Measurements from ENCODE around the gene KCNA3.

KCNA3 gene

GRCh38 chr1:110627764-110628163 is 47.0 kb downstream of the KCNA3 start:
- TF ChIP-seq CTCF (IDR thresholded peaks at IDR 0.05; ENCODE audit: low read depth, low read length) = no peak

GRCh38 chr1:110626889-110627288 is 47.9 kb downstream of the KCNA3 start:
- TF ChIP-seq CTCF (IDR thresholded peaks at IDR 0.05; ENCODE audit: low read depth, low read length) = no peak
- no peak overlapping the region for H3K4me3 ChIP-seq (ENCODE audit: low read depth, low read length)

More at GRCh38 chr1:110627764-110628163, 47.0 kb downstream of the KCNA3 start:
- H3K4me3 ChIP-seq (ENCODE audit: low read depth, low read length) = no peak overlapping the region

Data from WI38 (cell line).